ACC112 (cell line): ENCODE data around the gene HUWE1.
A peak's percentile ranks its signal among the peaks of the same experiment; 100 is the strongest.

Experiments used
- H2AFZ ChIP-seq: fragments of 200-600 bp; sonication (generic); one replicate; pipeline ENCODE4 v1.6.0; 2017; ENCODE audit warnings: antibody characterized with exemption, low read length; ENCODE audit not compliant: unreplicated experiment
- H3K27ac ChIP-seq: fragments of 200-600 bp; sonication (generic); 2 replicates; pipeline ENCODE4 v1.5.1; 2014; ENCODE audit warnings: low read depth, mild to moderate bottlenecking, antibody characterized with exemption, low read length, moderate library complexity
- H3K27me3 ChIP-seq: fragments of 200-600 bp; sonication (generic); 2 replicates; pipeline ENCODE4 v1.6.1; 2014; ENCODE audit warnings: mild to moderate bottlenecking, antibody characterized with exemption, low read length, moderate library complexity, mixed read lengths; ENCODE audit not compliant: insufficient read depth
- H3K36me3 ChIP-seq: fragments of 200-600 bp; sonication (generic); 2 replicates; pipeline ENCODE4 v1.6.1; 2016; ENCODE audit warnings: mild to moderate bottlenecking, antibody characterized with exemption, low read length, moderate library complexity, mixed read lengths; ENCODE audit not compliant: insufficient read depth
- H3K4me1 ChIP-seq: fragments of 200-600 bp; sonication (generic); one replicate; pipeline ENCODE4 v1.6.1; 2016; ENCODE audit warnings: low read length, mixed read lengths; ENCODE audit not compliant: insufficient read depth, unreplicated experiment, control insufficient read depth
- H3K4me3 ChIP-seq: fragments of 200-600 bp; sonication (generic); 2 replicates; pipeline ENCODE4 v1.5.1; 2014; ENCODE audit warnings: mild to moderate bottlenecking, low read depth, low read length
- H3K79me2 ChIP-seq: fragments of 200-600 bp; sonication (generic); one replicate; pipeline ENCODE4 v1.6.0; 2016; ENCODE audit warnings: low read length; ENCODE audit not compliant: control insufficient read depth, unreplicated experiment, insufficient read depth

HUWE1 gene

GRCh38 chrX:53715346-53715924, 28.9 kb upstream of the HUWE1 start:
- Histone ChIP-seq H3K4me3 (no peak overlapping the region), H3K4me1 (peaks cover 30% of the 10 kb centered on the region), H3K27me3 (no peaks in the 10 kb centered on the region), H3K79me2 (no peaks in the 10 kb centered on the region), H2AFZ (peak overlapping the region; percentile 89), H3K27ac (peak overlapping the region; percentile 74), H3K36me3 (no peaks in the 10 kb centered on the region)

- no peaks in the 10 kb centered on the region for H3K36me3 ChIP-seq
- peak overlapping the region; percentile 74 for H3K27ac ChIP-seq
- H3K4me3 ChIP-seq, result no peak overlapping the region
- peaks cover 30% of the 10 kb centered on the region for H3K4me1 ChIP-seq
- no peaks in the 10 kb centered on the region for H3K27me3 ChIP-seq
- H2AFZ ChIP-seq, result peak overlapping the region; percentile 89
- H3K79me2 ChIP-seq, result no peaks in the 10 kb centered on the region
Observed at GRCh38 chrX:53714580-53715345, 28.2 kb upstream of the HUWE1 start.

GRCh38 chrX:53713987-53714579, 27.6 kb upstream of the HUWE1 start:
- Histone ChIP-seq H3K4me3 (no peak overlapping the region), H3K27ac (peak overlapping the region; percentile 74; the same call in 1 of the 2 replicates), H3K27me3 (no peaks in the 10 kb centered on the region), H3K36me3 (no peaks in the 10 kb centered on the region), H2AFZ (no peak overlapping the region), H3K79me2 (no peaks in the 10 kb centered on the region), H3K4me1 (peaks cover 30% of the 10 kb centered on the region)

GRCh38 chrX:53711436-53711835, 24.9 kb upstream of the HUWE1 start:
- Histone ChIP-seq H2AFZ (no peak overlapping the region), H3K36me3 (no peaks in the 10 kb centered on the region), H3K79me2 (no peaks in the 10 kb centered on the region), H3K4me1 (peaks cover 24% of the 10 kb centered on the region), H3K27me3 (no peaks in the 10 kb centered on the region), H3K27ac (no peak overlapping the region), H3K4me3 (no peak overlapping the region)

GRCh38 chrX:53704854-53705253, 18.3 kb upstream of the HUWE1 start:
- H3K4me3 ChIP-seq, result no peak overlapping the region
- H3K27me3 ChIP-seq, result no peaks in the 10 kb centered on the region
- H3K79me2 ChIP-seq, result no peaks in the 10 kb centered on the region
- H3K36me3 ChIP-seq, result no peaks in the 10 kb centered on the region
- H2AFZ ChIP-seq, result no peak overlapping the region
- no peaks in the 10 kb centered on the region for H3K4me1 ChIP-seq
- H3K27ac ChIP-seq, result no peak overlapping the region

- H3K4me1 ChIP-seq, result no peaks in the 10 kb centered on the region
- no peaks in the 10 kb centered on the region for H3K27me3 ChIP-seq
- H3K4me3 ChIP-seq, result no peak overlapping the region
- no peaks in the 10 kb centered on the region for H3K36me3 ChIP-seq
- H3K27ac ChIP-seq, result no peak overlapping the region
- H3K79me2 ChIP-seq, result no peaks in the 10 kb centered on the region
- no peak overlapping the region for H2AFZ ChIP-seq
Observed at GRCh38 chrX:53704294-53704693, 17.8 kb upstream of the HUWE1 start.

- Histone ChIP-seq H3K27me3 (no peaks in the 10 kb centered on the region), H3K79me2 (no peaks in the 10 kb centered on the region), H3K36me3 (no peaks in the 10 kb centered on the region), H3K4me3 (no peak overlapping the region), H3K4me1 (no peaks in the 10 kb centered on the region), H3K27ac (no peak overlapping the region), H2AFZ (no peak overlapping the region)
Observed at GRCh38 chrX:53695946-53696549, 9.5 kb upstream of the HUWE1 start.

- H3K27ac ChIP-seq, result no peak overlapping the region
- H2AFZ ChIP-seq, result no peak overlapping the region
- H3K4me3 ChIP-seq, result no peak overlapping the region
- H3K4me1 ChIP-seq, result no peaks in the 10 kb centered on the region
- no peaks in the 10 kb centered on the region for H3K36me3 ChIP-seq
- H3K27me3 ChIP-seq, result no peaks in the 10 kb centered on the region
- no peaks in the 10 kb centered on the region for H3K79me2 ChIP-seq
Observed at GRCh38 chrX:53694642-53695041, 8.1 kb upstream of the HUWE1 start.

- no peaks in the 10 kb centered on the region for H3K27me3 ChIP-seq
- no peaks in the 10 kb centered on the region for H3K36me3 ChIP-seq
- no peak overlapping the region for H2AFZ ChIP-seq
- H3K4me1 ChIP-seq, result no peaks in the 10 kb centered on the region
- H3K4me3 ChIP-seq, result no peak overlapping the region
- no peak overlapping the region for H3K27ac ChIP-seq
- H3K79me2 ChIP-seq, result peaks cover 20% of the 10 kb centered on the region
Observed at GRCh38 chrX:53688300-53688699, 1.8 kb upstream of the HUWE1 start.

GRCh38 chrX:53685711-53686110, 808 bp downstream of the HUWE1 start:
- Histone ChIP-seq H3K4me1 (peaks cover 13% of the 10 kb centered on the region), H3K27me3 (no peaks in the 10 kb centered on the region), H3K4me3 (peak overlapping the region; percentile 96), H3K36me3 (peaks cover 2% of the 10 kb centered on the region), H3K27ac (peak overlapping the region; percentile 97; the same call in 1 of the 2 replicates), H2AFZ (peak overlapping the region; percentile 78), H3K79me2 (peaks cover 45% of the 10 kb centered on the region)
